DOHH2 (cell line): ENCODE results near the gene PPHLN1.

Experiments
- H3F3A ChIP-seq: fragments of 200-600 bp; sonication (generic), shearing (Covaris generic); 2 replicates; pipeline ENCODE4 v1.6.0; 2016; ENCODE audit warnings: antibody characterized with exemption, mild to moderate bottlenecking; ENCODE audit not compliant: control insufficient read depth, insufficient read depth
- H3K27ac ChIP-seq: fragments of 200-600 bp; sonication (generic); 2 replicates; pipeline ENCODE4 v1.5.1; 2014; ENCODE audit warnings: low read depth, mild to moderate bottlenecking, low read length, moderate library complexity
- H3K27me3 ChIP-seq: fragments of 200-600 bp; sonication (generic); 2 replicates; pipeline ENCODE4 v1.6.1; 2014; ENCODE audit warnings: mild to moderate bottlenecking, low read length, mixed read lengths; ENCODE audit not compliant: control insufficient read depth
- H3K36me3 ChIP-seq: fragments of 200-600 bp; sonication (generic); 2 replicates; pipeline ENCODE4 v1.6.1; 2014; ENCODE audit warnings: mild to moderate bottlenecking, low read length, moderate library complexity, mixed read lengths; ENCODE audit not compliant: control insufficient read depth
- H3K4me1 ChIP-seq: fragments of 200-600 bp; sonication (generic); 2 replicates; pipeline ENCODE4 v1.6.1; 2014; ENCODE audit warnings: mild to moderate bottlenecking, low read length, mixed read lengths; ENCODE audit not compliant: control insufficient read depth
- H3K4me2 ChIP-seq: fragments of 200-600 bp; sonication (generic); 2 replicates; pipeline ENCODE4 v1.6.0; 2014; ENCODE audit warnings: mild to moderate bottlenecking, low read length, moderate library complexity
- H3K4me3 ChIP-seq: fragments of 200-600 bp; sonication (generic); 2 replicates; pipeline ENCODE4 v1.5.1; 2014; ENCODE audit warnings: mild to moderate bottlenecking, low read length, mixed read lengths
- H3K79me2 ChIP-seq: fragments of 200-600 bp; sonication (generic); 2 replicates; pipeline ENCODE4 v1.6.1; 2014; ENCODE audit warnings: mild to moderate bottlenecking, low read length, mixed read lengths; ENCODE audit not compliant: control insufficient read depth
- H3K9me2 ChIP-seq: fragments of 200-600 bp; sonication (generic); replicated peaks from 2 replicates; pipeline ENCODE4 v1.6.1; 2014; ENCODE audit warnings: mild to moderate bottlenecking, low read length, mixed read lengths; ENCODE audit not compliant: control insufficient read depth
- H3K9me3 ChIP-seq: fragments of 200-600 bp; sonication (generic); 2 replicates; pipeline ENCODE4 v1.6.1; 2014; ENCODE audit warnings: antibody characterized with exemption, low read length, mixed read lengths; ENCODE audit not compliant: control insufficient read depth, insufficient read depth
- H4K20me1 ChIP-seq: fragments of 200-600 bp; sonication (generic); 2 replicates; pipeline ENCODE4 v1.6.0; 2014; ENCODE audit warnings: low read depth, mild to moderate bottlenecking, antibody characterized with exemption, low read length, moderate library complexity; ENCODE audit not compliant: control insufficient read depth, insufficient read depth
- EZH2phosphoT487 ChIP-seq: fragments of 200-600 bp; sonication (generic); IDR thresholded peaks from 2 replicates; pipeline ENCODE4 v1.6.1; 2017; ENCODE audit warnings: borderline replicate concordance, mild to moderate bottlenecking, antibody characterized with exemption, low read length, moderate library complexity, mixed read lengths
- TF ChIP-seq, protein P1 (sequence below): fragments of 200-600 bp; sonication (generic); IDR thresholded peaks from one replicate; pipeline ENCODE4 v1.5.1; 2014; ENCODE audit warnings: antibody characterized with exemption, mild to moderate bottlenecking, low read depth, low read length; ENCODE audit not compliant: poor library complexity, severe bottlenecking

Gene PPHLN1

DNA sequence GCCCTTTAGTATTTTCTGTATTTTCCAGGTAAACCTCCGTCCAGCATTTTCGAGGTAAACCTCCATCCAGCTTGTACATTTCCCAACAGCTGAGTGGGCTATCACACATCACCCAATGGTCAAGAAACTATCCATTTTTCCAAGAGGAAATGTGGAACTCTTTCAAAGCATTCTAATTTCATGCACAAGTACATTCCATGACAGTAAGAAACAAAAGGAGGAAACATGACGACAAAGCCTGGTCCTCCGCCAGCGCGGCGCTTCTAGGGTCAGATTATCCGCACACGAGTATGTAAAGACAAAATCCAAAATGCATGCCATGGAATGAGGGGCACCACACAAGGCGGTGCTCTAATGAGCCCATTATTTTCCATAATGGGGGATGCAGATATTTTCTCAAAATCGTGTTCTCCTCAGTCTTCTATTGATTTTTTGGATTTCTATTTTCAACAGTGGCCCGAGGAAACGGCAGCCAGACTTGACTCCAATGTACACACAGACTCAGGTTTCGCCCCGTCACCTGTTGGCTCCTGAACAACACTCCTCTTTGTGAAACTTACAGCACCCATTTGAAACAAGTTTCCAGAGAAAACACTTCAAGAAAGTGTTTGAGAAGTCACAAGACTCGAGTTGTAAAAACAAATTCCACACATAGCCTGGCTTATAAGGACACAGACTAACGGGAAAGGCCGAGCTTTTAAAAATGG lies 156.2 kb downstream of the PPHLN1 start:
- no peaks in the 10 kb centered on the region for H3K79me2 ChIP-seq
- peaks cover 5% of the 10 kb centered on the region for H3F3A ChIP-seq
- H3K27me3 ChIP-seq = peaks cover 76% of the 10 kb centered on the region
- no peaks in the 10 kb centered on the region for H3K9me3 ChIP-seq
- TF ChIP-seq EZH2phosphoT487 = no peak; the same call in 1 of the 2 replicates
- TF ChIP-seq, protein P1, sequence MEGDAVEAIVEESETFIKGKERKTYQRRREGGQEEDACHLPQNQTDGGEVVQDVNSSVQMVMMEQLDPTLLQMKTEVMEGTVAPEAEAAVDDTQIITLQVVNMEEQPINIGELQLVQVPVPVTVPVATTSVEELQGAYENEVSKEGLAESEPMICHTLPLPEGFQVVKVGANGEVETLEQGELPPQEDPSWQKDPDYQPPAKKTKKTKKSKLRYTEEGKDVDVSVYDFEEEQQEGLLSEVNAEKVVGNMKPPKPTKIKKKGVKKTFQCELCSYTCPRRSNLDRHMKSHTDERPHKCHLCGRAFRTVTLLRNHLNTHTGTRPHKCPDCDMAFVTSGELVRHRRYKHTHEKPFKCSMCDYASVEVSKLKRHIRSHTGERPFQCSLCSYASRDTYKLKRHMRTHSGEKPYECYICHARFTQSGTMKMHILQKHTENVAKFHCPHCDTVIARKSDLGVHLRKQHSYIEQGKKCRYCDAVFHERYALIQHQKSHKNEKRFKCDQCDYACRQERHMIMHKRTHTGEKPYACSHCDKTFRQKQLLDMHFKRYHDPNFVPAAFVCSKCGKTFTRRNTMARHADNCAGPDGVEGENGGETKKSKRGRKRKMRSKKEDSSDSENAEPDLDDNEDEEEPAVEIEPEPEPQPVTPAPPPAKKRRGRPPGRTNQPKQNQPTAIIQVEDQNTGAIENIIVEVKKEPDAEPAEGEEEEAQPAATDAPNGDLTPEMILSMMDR = no peak
- peaks cover 31% of the 10 kb centered on the region for H3K4me1 ChIP-seq
- no peaks in the 10 kb centered on the region for H4K20me1 ChIP-seq
- H3K27ac ChIP-seq = no peak overlapping the region
- no peaks in the 10 kb centered on the region for H3K9me2 ChIP-seq
- H3K36me3 ChIP-seq = no peaks in the 10 kb centered on the region
- peak overlapping the region; percentile 91 for H3K4me2 ChIP-seq
- peak overlapping the region; percentile 80 for H3K4me3 ChIP-seq

DNA sequence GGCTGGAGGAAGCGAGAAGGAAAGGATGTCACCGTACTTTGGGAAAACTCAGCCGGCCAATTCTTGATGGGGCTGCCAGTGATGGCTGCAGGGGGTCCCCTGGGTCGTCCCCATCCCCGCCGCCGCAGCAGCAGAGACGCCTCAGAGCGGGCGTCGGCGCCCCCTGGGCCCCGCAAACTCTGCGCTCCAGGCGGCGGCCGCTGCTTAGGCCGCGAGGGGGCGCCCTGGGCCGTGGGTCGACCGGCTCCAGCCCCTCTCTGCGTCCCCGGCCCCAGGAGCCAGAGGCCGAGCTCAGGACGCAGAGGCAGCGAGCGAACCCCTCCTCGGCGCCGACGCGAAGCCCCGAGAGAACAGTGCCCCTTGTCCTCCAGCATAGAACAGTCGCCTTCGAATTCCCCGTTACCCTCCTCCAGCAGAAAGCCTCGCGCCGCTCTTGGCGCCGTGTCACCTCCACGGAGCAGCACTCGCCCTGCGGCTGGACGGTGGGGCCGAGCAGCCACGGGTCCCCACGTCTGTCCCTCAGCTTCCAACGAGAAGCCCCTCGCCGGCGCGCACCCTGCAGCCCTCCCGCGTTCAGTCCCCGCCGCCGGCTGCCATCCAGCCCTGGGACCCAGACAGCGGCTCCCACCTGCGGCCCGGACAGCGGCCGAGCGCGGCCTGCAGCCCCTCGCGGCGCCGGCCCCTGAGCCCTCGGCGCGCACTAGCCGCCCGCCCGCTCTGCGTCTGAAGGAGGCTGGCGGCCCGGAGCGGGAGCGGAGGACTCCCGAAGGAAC lies 157.0 kb downstream of the PPHLN1 start:
- Histone ChIP-seq H3K27ac (no peak overlapping the region), H3K4me3 (peak overlapping the region; percentile 80)

GRCh38 chr12:42483521-42483790 lies 157.5 kb downstream of the PPHLN1 start:
- Histone ChIP-seq H3K27me3 (peaks cover 81% of the 10 kb centered on the region), H3K9me3 (no peaks in the 10 kb centered on the region), H4K20me1 (no peaks in the 10 kb centered on the region), H3K4me3 (peak overlapping the region; percentile 80), H3K9me2 (no peaks in the 10 kb centered on the region), H3K79me2 (no peaks in the 10 kb centered on the region), H3K4me2 (peak overlapping the region; percentile 91), H3K4me1 (peaks cover 31% of the 10 kb centered on the region), H3K27ac (no peak overlapping the region), H3F3A (peaks cover 5% of the 10 kb centered on the region), H3K36me3 (no peaks in the 10 kb centered on the region)
- TF ChIP-seq, protein P1 = no peak
- no peak for TF ChIP-seq EZH2phosphoT487

More for the DNA sequence above, 157.0 kb downstream of the PPHLN1 start:
- no peaks in the 10 kb centered on the region for H3K9me3 ChIP-seq
- H3K4me1 ChIP-seq = peaks cover 31% of the 10 kb centered on the region
- H4K20me1 ChIP-seq = no peaks in the 10 kb centered on the region
- no peaks in the 10 kb centered on the region for H3K36me3 ChIP-seq
- H3K9me2 ChIP-seq = no peaks in the 10 kb centered on the region
- H3K27me3 ChIP-seq = peaks cover 79% of the 10 kb centered on the region
- peaks cover 5% of the 10 kb centered on the region for H3F3A ChIP-seq
- TF ChIP-seq, protein P1 = peak; percentile 84
- no peak for TF ChIP-seq EZH2phosphoT487
- H3K4me2 ChIP-seq = peak overlapping the region; percentile 91
- no peaks in the 10 kb centered on the region for H3K79me2 ChIP-seq
